Endometrial microvascular endothelial cells (primary cell): ENCODE results near the gene PPP2R3C. TPM values are rescaled to one million over a fixed set of nuclear protein-coding genes. Genes with fewer than 3 reads are reported as not detected.

ENCODE experiments used
- total RNA-seq: library from RNA; depleted of rRNA; stranded (reverse); fragments of >200 nt; gene quantifications from one replicate; pipeline ENCODE4 v1.2.3, GENCODE V29; 2015; ENCODE audit errors: inconsistent ontology term

The PPP2R3C gene
- total RNA-seq, 1 donor from 2014 or later = 44.8 TPM

Other genes starting within 250 kb of the PPP2R3C start
- gene BAZ1A, start 246.6 kb downstream of the PPP2R3C start, total RNA-seq = 45.0 TPM
- 74.1 TPM for gene SRP54, start 139.0 kb downstream of the PPP2R3C start, total RNA-seq
- 48.3 TPM for gene FAM177A1, start 75.7 kb downstream of the PPP2R3C start, total RNA-seq
- gene PRORP, start 562 bp upstream of the PPP2R3C start, total RNA-seq = 36.1 TPM
- 361 TPM for gene PSMA6, start 170.4 kb upstream of the PPP2R3C start, total RNA-seq